HL-60/S4 treated with retinoic acid at 250 ng/mL for 4 days and 3 days (cell line): ENCODE data around the gene FAAH.
"Not testable (repeated sequence)": the region's sequence is repeated elsewhere in the genome, so short reads cannot be mapped to it uniquely, and the experiment has no call there.

Experiments used
- in situ Hi-C: fragments of 300-500 bp; cut with MboI; formaldehyde crosslinking; loops from 2 replicates; pipeline ENCODE4 v1.7.0; 2022; ENCODE audit warnings: low sequenced_read_pairs

Gene FAAH

GRCh38 chr1:46394108-46394871 lies at the start of gene FAAH:
TSS of gene FAAH (plus strand) at chr1:46394317. CDS start at chr1:46394349, 32 bp downstream.
- in situ Hi-C loops: no loop called here

GRCh38 chr1:46344481-46344880 lies 49.6 kb upstream of the FAAH start:
- in situ Hi-C loops: no loop called here

DNA sequence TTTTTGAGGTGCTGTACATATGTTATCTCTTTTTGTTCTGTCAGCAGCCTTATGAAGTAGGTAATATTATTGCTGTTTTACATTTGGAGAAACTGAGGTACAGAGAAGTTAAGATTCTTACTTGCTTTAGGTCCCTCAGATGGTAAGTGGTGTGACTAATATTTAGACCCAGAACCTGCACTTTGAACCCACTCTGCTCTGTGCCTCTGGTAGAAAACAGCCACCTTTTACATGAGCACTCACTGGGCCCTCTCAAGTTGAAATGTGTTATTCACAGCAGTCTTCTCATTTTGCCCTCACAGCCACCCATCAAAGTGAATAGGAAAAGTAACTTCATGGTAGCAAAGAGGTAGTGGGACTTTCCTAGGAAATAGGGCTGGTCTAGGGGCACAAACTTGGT lies 48.8 kb upstream of the FAAH start:
- in situ Hi-C loops: no loop called here

- in situ Hi-C loops: no loop called here
These were observed 41.8 kb upstream of the FAAH start for GRCh38 chr1:46352363-46352762.

DNA sequence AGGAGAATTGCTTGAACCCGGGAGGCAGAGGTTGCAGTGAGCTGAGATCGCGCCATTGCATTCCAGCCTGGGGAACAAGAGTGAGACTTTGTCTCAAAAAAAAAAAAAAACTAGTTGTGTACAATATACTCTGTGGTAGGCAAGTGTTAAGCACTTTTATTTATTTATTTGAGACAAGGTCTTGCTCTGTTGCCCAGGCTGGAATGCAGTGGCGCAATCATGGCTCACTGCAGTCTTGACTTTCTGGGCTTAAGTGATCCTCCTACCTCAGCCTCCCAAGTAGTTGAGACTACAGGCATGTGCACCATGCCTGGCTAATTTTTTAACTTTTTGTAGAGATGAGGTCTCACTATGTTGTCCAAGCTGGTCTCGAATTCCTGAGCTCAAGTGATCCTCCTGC lies 38.2 kb upstream of the FAAH start:
- in situ Hi-C loops: not testable (repeated sequence)

DNA sequence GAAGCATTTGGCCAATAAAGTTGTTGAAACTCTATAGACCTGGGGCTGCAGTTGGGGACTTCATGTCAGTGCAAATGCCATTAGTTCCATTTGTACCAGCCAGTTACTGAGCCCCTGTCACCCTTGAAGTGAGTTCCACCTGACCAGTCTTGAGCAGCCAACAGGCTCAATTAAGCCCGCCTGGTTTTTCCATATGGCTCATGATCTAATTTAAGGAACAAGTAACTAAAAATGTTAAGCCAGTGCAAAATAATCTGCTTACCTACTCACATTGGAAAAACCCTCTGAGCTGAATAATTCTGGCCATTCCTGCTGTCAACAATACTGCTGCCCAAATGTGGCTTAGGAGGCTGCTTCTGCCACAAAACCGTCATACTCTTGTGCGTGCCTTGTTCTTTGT lies 32.0 kb upstream of the FAAH start:
- in situ Hi-C loops: no loop called here

DNA sequence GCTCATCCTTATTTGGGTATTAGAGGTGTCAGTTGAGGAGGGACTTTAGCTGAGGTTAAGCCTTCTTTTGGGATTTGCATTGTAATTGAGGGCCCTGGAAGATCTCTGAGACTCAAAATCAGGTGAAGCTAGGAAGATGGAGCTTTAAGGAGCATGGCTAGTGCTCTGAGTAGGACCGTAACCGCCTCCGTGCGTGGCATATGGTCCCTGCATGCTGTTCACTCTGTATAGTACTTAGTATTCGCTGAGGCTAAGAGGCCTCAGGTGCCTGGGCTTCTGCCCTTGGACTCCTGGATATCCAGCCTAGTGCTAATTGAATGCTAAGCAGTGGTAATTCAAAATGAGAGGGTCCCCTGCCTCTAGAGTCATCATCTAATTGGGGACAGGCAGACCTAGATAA lies 31.0 kb upstream of the FAAH start:
- in situ Hi-C loops: no loop called here

DNA sequence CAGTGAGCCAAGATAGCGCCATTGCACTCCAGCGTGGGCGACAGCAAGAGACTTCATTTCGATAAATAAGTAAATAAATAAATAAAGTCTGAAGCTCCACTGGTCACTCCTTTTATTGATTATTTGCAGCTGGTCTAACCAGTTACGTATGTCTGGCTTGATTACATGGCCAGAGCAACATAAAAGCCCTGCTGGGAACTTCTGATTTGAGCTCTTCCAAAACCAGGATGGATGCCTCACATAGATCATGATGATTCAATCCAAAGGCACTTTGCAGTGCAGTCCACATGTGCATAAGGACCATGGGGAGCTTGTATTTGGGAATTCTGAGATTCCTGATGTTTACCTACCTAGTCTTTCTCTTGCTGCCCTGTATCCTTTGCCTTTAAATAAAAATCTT lies 29.5 kb upstream of the FAAH start:
- in situ Hi-C loops: no loop called here

DNA sequence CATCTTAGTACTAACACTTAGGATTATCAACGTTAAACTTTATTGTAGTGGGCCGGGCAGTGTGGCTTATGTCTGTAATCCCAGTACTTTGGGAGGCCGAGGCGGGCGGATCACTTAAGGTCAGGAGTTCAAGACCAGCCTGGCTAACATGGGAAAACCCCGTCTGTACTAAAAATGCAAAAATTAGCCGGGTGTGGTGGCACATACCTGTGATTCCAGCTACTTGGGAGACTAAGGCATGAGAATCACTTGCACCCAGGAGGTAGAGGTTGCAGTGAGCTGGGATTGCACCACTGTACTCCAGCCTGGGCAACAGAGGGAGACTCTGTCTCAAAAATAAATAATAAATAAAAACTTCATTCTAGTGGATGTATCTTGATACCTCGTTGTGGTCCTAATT lies 28.3 kb upstream of the FAAH start:
- in situ Hi-C loops: not testable (repeated sequence)

- in situ Hi-C loops: no loop called here
These were observed 27.0 kb upstream of the FAAH start for GRCh38 chr1:46367072-46367471.

- in situ Hi-C loops: not testable (repeated sequence)
These were observed 26.4 kb upstream of the FAAH start for GRCh38 chr1:46367701-46368100.

- in situ Hi-C loops: no loop called here
These were observed 25.3 kb upstream of the FAAH start for GRCh38 chr1:46368791-46369190.

DNA sequence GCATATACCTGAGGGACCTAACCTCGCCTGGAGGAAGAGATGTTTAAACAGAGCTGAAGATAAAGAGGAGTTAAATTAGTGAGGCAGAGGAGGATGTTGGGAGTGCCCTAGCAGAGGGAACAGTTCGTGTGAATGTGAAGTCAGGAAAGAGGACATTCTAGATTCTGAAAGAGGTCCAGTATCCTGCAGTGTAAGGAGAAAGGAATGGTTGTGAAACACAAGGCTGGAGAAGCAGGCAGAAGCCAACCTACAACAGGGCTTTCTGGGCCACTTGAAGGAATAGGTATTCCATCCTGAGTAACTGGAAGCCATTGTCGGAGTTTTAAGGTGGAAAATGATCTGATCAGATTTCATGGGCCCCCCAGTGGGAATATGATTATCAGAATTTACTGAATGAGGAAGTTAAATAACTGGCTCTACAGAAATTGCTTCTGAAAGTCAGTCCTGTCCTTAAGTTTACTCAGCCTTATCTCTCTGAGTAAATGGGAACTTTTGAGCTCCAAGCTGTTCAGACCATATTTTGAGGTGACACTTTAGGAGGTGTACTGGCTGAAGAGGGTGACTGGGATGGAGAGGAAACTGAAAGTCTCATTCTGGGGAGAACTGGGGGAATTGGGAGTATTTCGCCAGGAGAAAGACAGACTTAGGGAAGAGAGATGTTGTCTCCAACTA lies 24.4 kb upstream of the FAAH start:
- in situ Hi-C loops: no loop called here

- in situ Hi-C loops: no loop called here
These were observed 23.9 kb upstream of the FAAH start for GRCh38 chr1:46370214-46370633.

GRCh38 chr1:46372431-46372830 lies 21.7 kb upstream of the FAAH start:
- in situ Hi-C loops: no loop called here

GRCh38 chr1:46379996-46380395 lies 14.1 kb upstream of the FAAH start:
- in situ Hi-C loops: no loop called here

- in situ Hi-C loops: no loop called here
These were observed 13.6 kb upstream of the FAAH start for GRCh38 chr1:46380508-46380907.

- in situ Hi-C loops: no loop called here
These were observed 607 bp upstream of the FAAH start for GRCh38 chr1:46393510-46393909.

DNA sequence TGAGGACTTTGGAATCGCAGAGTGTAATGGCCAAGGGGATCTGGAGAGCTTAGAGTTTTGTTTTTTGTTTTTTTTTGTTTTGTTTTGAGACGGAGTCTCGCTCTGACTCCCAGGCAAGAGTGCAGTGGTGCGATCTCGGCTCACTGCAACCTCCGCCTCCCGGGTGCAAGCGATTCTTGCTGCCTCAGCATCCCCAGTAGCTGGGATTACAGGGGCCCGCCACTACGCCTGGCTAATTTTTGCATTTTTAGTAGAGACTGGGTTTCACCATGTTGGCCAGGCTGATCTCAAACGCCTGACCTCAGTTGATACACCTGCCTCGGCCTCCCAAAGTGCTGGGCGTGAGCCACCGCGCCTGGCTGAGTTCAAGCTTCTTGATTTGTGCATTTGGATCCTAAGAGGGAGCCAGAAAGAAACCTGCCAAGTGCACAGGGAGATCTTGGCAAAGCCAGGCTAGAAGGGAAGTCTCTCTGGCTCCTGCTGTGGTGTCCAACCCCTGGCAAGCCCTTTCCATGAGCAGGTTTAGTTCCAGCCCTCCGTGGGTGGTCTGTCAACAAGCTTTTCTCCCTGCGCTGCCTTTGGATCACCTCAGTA lies 852 bp downstream of the FAAH start:
- in situ Hi-C loops: no loop called here

DNA sequence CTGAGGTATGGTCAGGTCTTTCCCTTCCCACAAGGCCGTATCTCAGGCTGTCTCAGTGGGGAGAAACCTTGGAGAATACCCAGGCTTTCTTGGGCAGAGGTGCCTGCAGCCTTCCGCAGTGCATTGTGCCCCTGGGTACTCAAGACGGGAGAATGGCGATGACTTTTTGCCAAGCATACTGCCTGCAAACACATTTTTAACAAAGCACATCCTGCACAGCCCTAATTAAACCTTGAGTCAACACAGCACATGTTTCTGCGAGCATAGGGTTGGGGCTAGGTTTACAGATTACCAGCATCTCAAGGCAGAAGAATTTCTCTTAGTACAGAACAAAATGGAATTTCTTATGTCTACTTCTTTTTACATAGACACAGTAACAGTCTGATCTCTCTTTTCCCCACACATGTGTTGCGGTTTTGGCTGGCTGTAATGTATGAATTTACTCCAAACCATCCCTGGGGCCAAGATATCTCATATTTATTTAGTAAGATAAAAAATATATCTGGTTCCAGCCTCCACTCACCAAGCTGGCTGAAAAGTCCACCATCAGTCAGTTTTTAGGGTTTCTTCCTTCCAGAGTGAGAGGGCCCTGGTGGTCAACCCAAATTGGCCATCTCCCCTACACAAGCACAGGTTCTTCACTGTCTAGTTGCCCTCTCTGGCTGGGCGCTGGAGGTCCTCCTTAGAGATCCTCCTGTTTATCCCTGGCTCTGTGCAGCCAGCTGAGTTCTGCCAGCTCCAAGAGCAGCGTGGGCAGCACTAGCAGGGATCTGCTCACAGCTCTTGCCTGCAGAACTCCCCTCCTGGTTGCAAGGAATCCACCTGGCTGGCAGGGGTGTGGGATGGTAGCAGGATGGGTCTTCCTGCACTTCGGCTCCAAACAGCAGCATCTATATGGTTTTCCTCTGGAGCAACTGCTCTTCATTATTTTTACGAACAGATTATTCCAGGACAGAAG lies 2.6 kb downstream of the FAAH start:
- in situ Hi-C loops: no loop called here

DNA sequence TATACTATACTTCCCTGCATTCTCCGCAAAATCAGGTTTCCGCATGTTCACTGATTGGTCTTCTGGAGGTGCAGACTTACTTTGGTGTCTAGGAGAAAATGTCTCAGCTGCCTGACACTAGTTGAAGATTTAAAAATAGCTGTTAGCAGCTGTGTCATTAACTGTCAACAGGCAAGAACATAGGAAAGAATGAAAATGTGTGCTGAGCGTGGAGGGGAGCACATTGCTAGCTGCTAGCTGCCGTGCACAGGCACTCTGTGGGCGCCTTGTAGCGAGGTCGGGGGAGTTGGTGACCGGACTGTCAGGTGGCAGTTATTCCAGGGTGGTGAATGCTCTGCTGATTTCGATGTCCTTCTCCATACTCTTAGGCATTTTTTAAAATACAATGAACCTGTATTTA lies 5.2 kb downstream of the FAAH start:
- in situ Hi-C loops: no loop called here
